ENCODE data around the gene SMR3A.

DNA sequence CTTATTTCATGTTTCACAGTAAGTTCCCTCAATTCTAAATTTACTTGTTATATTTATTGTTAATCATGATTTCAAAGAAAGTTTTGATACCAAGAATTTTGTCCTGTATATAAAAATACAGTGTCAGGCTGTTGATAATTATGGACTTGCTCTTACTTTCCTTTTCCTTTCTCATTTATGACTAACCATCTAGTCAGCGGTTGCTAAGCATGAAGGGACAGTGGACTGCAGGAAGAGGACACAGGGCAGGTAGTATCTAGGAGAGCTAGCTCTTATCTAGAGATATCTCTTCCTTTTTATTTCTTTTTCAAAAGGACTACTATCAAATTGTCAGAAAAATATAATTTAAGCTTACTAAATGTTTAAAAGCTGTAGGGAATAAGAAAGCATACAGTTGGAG lies 38.8 kb downstream of the SMR3A start:
- TF ChIP-seq, protein P1, sequence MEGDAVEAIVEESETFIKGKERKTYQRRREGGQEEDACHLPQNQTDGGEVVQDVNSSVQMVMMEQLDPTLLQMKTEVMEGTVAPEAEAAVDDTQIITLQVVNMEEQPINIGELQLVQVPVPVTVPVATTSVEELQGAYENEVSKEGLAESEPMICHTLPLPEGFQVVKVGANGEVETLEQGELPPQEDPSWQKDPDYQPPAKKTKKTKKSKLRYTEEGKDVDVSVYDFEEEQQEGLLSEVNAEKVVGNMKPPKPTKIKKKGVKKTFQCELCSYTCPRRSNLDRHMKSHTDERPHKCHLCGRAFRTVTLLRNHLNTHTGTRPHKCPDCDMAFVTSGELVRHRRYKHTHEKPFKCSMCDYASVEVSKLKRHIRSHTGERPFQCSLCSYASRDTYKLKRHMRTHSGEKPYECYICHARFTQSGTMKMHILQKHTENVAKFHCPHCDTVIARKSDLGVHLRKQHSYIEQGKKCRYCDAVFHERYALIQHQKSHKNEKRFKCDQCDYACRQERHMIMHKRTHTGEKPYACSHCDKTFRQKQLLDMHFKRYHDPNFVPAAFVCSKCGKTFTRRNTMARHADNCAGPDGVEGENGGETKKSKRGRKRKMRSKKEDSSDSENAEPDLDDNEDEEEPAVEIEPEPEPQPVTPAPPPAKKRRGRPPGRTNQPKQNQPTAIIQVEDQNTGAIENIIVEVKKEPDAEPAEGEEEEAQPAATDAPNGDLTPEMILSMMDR (IDR thresholded peaks at IDR 0.05 in 4 of 5, conservative IDR thresholded peaks at IDR 0.05 in 1 of 5), result no peak
- no peak for TF ChIP-seq POLR2A (IDR thresholded peaks at IDR 0.05)
